ENCODE measurements around the gene LRCH3. TPM values are rescaled to one million over a fixed set of nuclear protein-coding genes. Genes with fewer than 3 reads are reported as not detected.
A peak's percentile ranks its signal among the peaks of the same experiment; 100 is the strongest.

Gene LRCH3
- total and polyA plus RNA-seq, 9 of the 15 experiments (the other 6 are each of a cell fraction or from before 2014, with no cell fraction given): 4.6 to 75.3 (median 30.3) TPM

GRCh38 chr3:197753263-197753662, 37.8 kb upstream of the LRCH3 start:
- in situ Hi-C loops (cut with MboI): no loop called here
- POLR2A ChIA-PET: interaction anchor here (0.8 to 1.2 kb wide), 3 partner anchors 10 to 36 kb away, joined by 3 to 5 read pairs (median 4); no protein-coding TSS in a partner anchor
- no peaks in the 10 kb centered on the region; the same call in 1 of the 2 replicates for H3K9me3 ChIP-seq (replicated peaks; ENCODE audit: control insufficient read depth, insufficient read depth, low read depth, low read length)
- H3K9me1 ChIP-seq (ENCODE audit: control insufficient read depth, insufficient read depth, low read length): no peaks in the 10 kb centered on the region
- no peak overlapping the region for H3K4me3 ChIP-seq
- H3K27ac ChIP-seq (ENCODE audit: extremely low read depth, low read depth, low read length): no peak overlapping the region
- no peak overlapping the region for H2AFZ ChIP-seq (ENCODE audit: low read depth, low read length)
- CTCF ChIA-PET (ENCODE audit: low intra/inter-chr PET ratio): no interaction called here
- no peak overlapping the region for H3K4me2 ChIP-seq (ENCODE audit: insufficient read depth, low read length)
- WGBS (ENCODE audit: insufficient coverage, low coverage, missing lambda C conversion rate): 82% methylated on average over 3 of the region's 3 CpGs
- peaks cover 76% of the 10 kb centered on the region for H3K79me2 ChIP-seq (ENCODE audit: control insufficient read depth, insufficient read depth, low read length)
- H3K9ac ChIP-seq (ENCODE audit: insufficient read depth in 1 of 2, low read depth in 2 of 2, low read length in 2 of 2): no peak overlapping the region
- FAIRE-seq (no peak), ATAC-seq (no peak), DNase-seq (ENCODE audit: extremely low read depth in 1 of 4, low spot score in 3 of 4) (peak in 1 of 4 experiments; percentile 11)
- BruUV-seq (replicated peaks): TSS peak; percentile 7
- peaks cover 22 to 26% of the 10 kb centered on the region in 2 experiments; a peak in 4 of 5 replicates for H3K4me1 ChIP-seq (replicated peaks in 1 of 2; ENCODE audit: control insufficient read depth in 2 of 2, insufficient read depth in 2 of 2, low read length in 2 of 2)
- intact Hi-C loops (cut with micrococcal nuclease): loop anchor here (1.0 kb wide), 1 partner anchor 44 kb away; no protein-coding TSS in a partner anchor
- no peaks in the 10 kb centered on the region for H3K27me3 ChIP-seq (ENCODE audit: control insufficient read depth in 2 of 2, insufficient read depth in 2 of 2, low read length in 2 of 2)
- TF ChIP-seq ZNF263 (CRISPR knock-in tag; IDR thresholded peaks at IDR 0.05; ENCODE audit: borderline replicate concordance): no peak
- no peak for TF ChIP-seq HNRNPK (IDR thresholded peaks at IDR 0.05; ENCODE audit: low read depth, low read length, poor library complexity, severe bottlenecking)
- no peak for TF ChIP-seq ZNF830 (CRISPR knock-in tag; IDR thresholded peaks at IDR 0.05)
- TF ChIP-seq C11orf30 (IDR thresholded peaks at IDR 0.05; ENCODE audit: low read depth): no peak
- TF ChIP-seq DLX4 (CRISPR knock-in tag; IDR thresholded peaks at IDR 0.05): no peak
- no peak for TF ChIP-seq CBX1 (IDR thresholded peaks at IDR 0.05; ENCODE audit: low read depth)
- no peak for TF ChIP-seq MBD2 (IDR thresholded peaks at IDR 0.05; ENCODE audit: borderline replicate concordance, low read depth)
- TF ChIP-seq USF2 (CRISPR knock-in tag; IDR thresholded peaks at IDR 0.05): no peak
- no peak for TF ChIP-seq ZNF57 (CRISPR knock-in tag; IDR thresholded peaks at IDR 0.05)
- no peak for TF ChIP-seq ATF3 (IDR thresholded peaks at IDR 0.05)
- no peak for TF ChIP-seq ATF3 (CRISPR knock-in tag; conservative IDR thresholded peaks at IDR 0.05)
- TF ChIP-seq JUNB (CRISPR knock-in tag; conservative IDR thresholded peaks at IDR 0.05): no peak
- TF ChIP-seq TAF1 (IDR thresholded peaks at IDR 0.05; ENCODE audit: control insufficient read depth, extremely low read depth, insufficient read depth, low read length, severe bottlenecking): no peak
- no peak for TF ChIP-seq CTCFL (IDR thresholded peaks at IDR 0.05; ENCODE audit: borderline replicate concordance, insufficient read depth, low read depth, low read length, poor library complexity, severe bottlenecking)
- TF ChIP-seq TCFL5 (CRISPR knock-in tag; conservative IDR thresholded peaks at IDR 0.05): no peak
- no peak for TF ChIP-seq POLR2H (tag; IDR thresholded peaks at IDR 0.05; ENCODE audit: low read depth)
- no peak for TF ChIP-seq ZNF639 (CRISPR knock-in tag; conservative IDR thresholded peaks at IDR 0.05 in 1 of 2, IDR thresholded peaks at IDR 0.05 in 1 of 2)
- no peaks in the 10 kb centered on the region; the same call in 1 of the 2 replicates for H4K20me1 ChIP-seq (replicated peaks; ENCODE audit: control insufficient read depth, insufficient read depth, low read length)
- peaks cover 19% of the 10 kb centered on the region for H3K36me3 ChIP-seq (ENCODE audit: control insufficient read depth, insufficient read depth, low read length)
